ENCODE measurements around the gene UBE3D.

The UBE3D gene

GRCh38 chr6:82955841-82956240 lies 109.8 kb downstream of the UBE3D start:
- TF ChIP-seq ZNF565 (CRISPR knock-in tag; conservative IDR thresholded peaks at IDR 0.05; ENCODE audit: low read depth) (no peak), BACH2 (CRISPR knock-in tag; IDR thresholded peaks at IDR 0.05; ENCODE audit: borderline replicate concordance) (no peak), OSR1 (CRISPR knock-in tag; IDR thresholded peaks at IDR 0.05) (no peak), TOX (CRISPR knock-in tag; IDR thresholded peaks at IDR 0.05; ENCODE audit: borderline replicate concordance) (no peak), ESRRG (CRISPR knock-in tag; IDR thresholded peaks at IDR 0.05) (no peak), ZNF8 (CRISPR knock-in tag; IDR thresholded peaks at IDR 0.05) (no peak), PATZ1 (CRISPR knock-in tag; IDR thresholded peaks at IDR 0.05; ENCODE audit: borderline replicate concordance) (no peak), ZC3H10 (CRISPR knock-in tag; IDR thresholded peaks at IDR 0.05) (no peak), ISL1 (CRISPR knock-in tag; IDR thresholded peaks at IDR 0.05) (no peak), ZNF70 (CRISPR knock-in tag; IDR thresholded peaks at IDR 0.05) (no peak), CREB5 (CRISPR knock-in tag; IDR thresholded peaks at IDR 0.05; ENCODE audit: low read depth) (no peak), TCF4 (CRISPR knock-in tag; IDR thresholded peaks at IDR 0.05; ENCODE audit: borderline replicate concordance) (no peak), ARNTL (CRISPR knock-in tag; IDR thresholded peaks at IDR 0.05; ENCODE audit: borderline replicate concordance, low read depth) (no peak)
- TF ChIP-seq, protein P1, sequence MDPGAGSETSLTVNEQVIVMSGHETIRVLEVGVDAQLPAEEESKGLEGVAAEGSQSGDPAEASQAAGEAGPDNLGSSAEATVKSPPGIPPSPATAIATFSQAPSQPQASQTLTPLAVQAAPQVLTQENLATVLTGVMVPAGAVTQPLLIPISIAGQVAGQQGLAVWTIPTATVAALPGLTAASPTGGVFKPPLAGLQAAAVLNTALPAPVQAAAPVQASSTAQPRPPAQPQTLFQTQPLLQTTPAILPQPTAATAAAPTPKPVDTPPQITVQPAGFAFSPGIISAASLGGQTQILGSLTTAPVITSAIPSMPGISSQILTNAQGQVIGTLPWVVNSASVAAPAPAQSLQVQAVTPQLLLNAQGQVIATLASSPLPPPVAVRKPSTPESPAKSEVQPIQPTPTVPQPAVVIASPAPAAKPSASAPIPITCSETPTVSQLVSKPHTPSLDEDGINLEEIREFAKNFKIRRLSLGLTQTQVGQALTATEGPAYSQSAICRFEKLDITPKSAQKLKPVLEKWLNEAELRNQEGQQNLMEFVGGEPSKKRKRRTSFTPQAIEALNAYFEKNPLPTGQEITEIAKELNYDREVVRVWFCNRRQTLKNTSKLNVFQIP (CRISPR knock-in tag; IDR thresholded peaks at IDR 0.05; ENCODE audit: borderline replicate concordance, low read depth) = no peak
- ATAC-seq = peak; percentile 56

- TF ChIP-seq, protein P1 (CRISPR knock-in tag; IDR thresholded peaks at IDR 0.05; ENCODE audit: borderline replicate concordance, low read depth) = no peak
- TF ChIP-seq CREB5 (CRISPR knock-in tag; IDR thresholded peaks at IDR 0.05; ENCODE audit: low read depth) = no peak
- no peak for TF ChIP-seq PPARA (CRISPR knock-in tag; IDR thresholded peaks at IDR 0.05; ENCODE audit: borderline replicate concordance)
- no peak for TF ChIP-seq GLIS3 (CRISPR knock-in tag; IDR thresholded peaks at IDR 0.05)
- TF ChIP-seq BACH2 (CRISPR knock-in tag; IDR thresholded peaks at IDR 0.05; ENCODE audit: borderline replicate concordance) = no peak
- TF ChIP-seq, protein P2, sequence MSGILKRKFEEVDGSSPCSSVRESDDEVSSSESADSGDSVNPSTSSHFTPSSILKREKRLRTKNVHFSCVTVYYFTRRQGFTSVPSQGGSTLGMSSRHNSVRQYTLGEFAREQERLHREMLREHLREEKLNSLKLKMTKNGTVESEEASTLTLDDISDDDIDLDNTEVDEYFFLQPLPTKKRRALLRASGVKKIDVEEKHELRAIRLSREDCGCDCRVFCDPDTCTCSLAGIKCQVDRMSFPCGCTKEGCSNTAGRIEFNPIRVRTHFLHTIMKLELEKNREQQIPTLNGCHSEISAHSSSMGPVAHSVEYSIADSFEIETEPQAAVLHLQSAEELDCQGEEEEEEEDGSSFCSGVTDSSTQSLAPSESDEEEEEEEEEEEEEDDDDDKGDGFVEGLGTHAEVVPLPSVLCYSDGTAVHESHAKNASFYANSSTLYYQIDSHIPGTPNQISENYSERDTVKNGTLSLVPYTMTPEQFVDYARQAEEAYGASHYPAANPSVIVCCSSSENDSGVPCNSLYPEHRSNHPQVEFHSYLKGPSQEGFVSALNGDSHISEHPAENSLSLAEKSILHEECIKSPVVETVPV (CRISPR knock-in tag; IDR thresholded peaks at IDR 0.05) = no peak
- TF ChIP-seq ZC3H10 (CRISPR knock-in tag; IDR thresholded peaks at IDR 0.05) = no peak
- no peak for TF ChIP-seq ZNF8 (CRISPR knock-in tag; IDR thresholded peaks at IDR 0.05)
- TF ChIP-seq ESRRG (CRISPR knock-in tag; IDR thresholded peaks at IDR 0.05) = no peak
- TF ChIP-seq ZNF70 (CRISPR knock-in tag; IDR thresholded peaks at IDR 0.05) = no peak
- peak; percentile 52; the same call in 2 of the 3 replicates for ATAC-seq
Measured at GRCh38 chr6:82954937-82955577, 110.6 kb downstream of the UBE3D start.

GRCh38 chr6:82954356-82954755 lies 111.3 kb downstream of the UBE3D start:
- 0 out of 3 replicates have a peak, but pooled peaks have one; percentile 12 for ATAC-seq
- TF ChIP-seq ZC3H10 (CRISPR knock-in tag; IDR thresholded peaks at IDR 0.05) (no peak), ESRRG (CRISPR knock-in tag; IDR thresholded peaks at IDR 0.05) (no peak), OSR1 (CRISPR knock-in tag; IDR thresholded peaks at IDR 0.05) (no peak), ZNF70 (CRISPR knock-in tag; IDR thresholded peaks at IDR 0.05) (no peak), ZFP3 (CRISPR knock-in tag; IDR thresholded peaks at IDR 0.05) (no peak), ZFP30 (CRISPR knock-in tag; IDR thresholded peaks at IDR 0.05) (no peak), ARNTL (CRISPR knock-in tag; IDR thresholded peaks at IDR 0.05; ENCODE audit: borderline replicate concordance, low read depth) (no peak), TSHZ2 (CRISPR knock-in tag; IDR thresholded peaks at IDR 0.05) (no peak), CREB5 (CRISPR knock-in tag; IDR thresholded peaks at IDR 0.05; ENCODE audit: low read depth) (no peak)
- TF ChIP-seq, protein P2 (CRISPR knock-in tag; IDR thresholded peaks at IDR 0.05) = no peak

Measured in SK-N-SH treated with all-trans-retinoic acid at 6 μM for 48 hours (cell line).